Brain microvascular endothelial cell (primary cell): ENCODE measurements around the gene DDX10.

Experiments
- DNase-seq: peaks from one replicate; pipeline ENCODE4 v3.0.0-alpha.2; 2020
- H3K27ac ChIP-seq: fragments of 250-450 bp; sonication (Bioruptor Pico); 2 replicates; pipeline ENCODE4 v1.5.1; 2020; ENCODE audit warnings: mild to moderate bottlenecking, moderate library complexity
- H3K27me3 ChIP-seq: fragments of 250-450 bp; sonication (Bioruptor Pico); replicated peaks from 2 replicates; pipeline ENCODE4 v1.5.1; 2020; ENCODE audit warnings: mild to moderate bottlenecking
- H3K36me3 ChIP-seq: fragments of 250-450 bp; sonication (Bioruptor Pico); replicated peaks from 2 replicates; pipeline ENCODE4 v1.5.1; 2020; ENCODE audit warnings: mild to moderate bottlenecking
- H3K4me3 ChIP-seq: 2 replicates; pipeline ENCODE4 v1.5.1; 2011; ENCODE audit warnings: low read depth, mild to moderate bottlenecking, control low read depth, low read length, moderate library complexity
- CTCF ChIP-seq: IDR thresholded peaks from 2 replicates; pipeline ENCODE4 v1.5.1; 2011; ENCODE audit warnings: low read depth, mild to moderate bottlenecking, moderate library complexity, low read length, control low read depth, inconsistent platforms; ENCODE audit errors: missing control alignments
- in situ Hi-C: cut with HindIII; loops from 2 replicates; pipeline ENCODE4 v1.10.0; 2017; ENCODE audit warnings: low sequenced_read_pairs, low pct_ligation_motif_present

The DDX10 gene

GRCh38 chr11:108663154-108663877 is 1.6 kb upstream of the DDX10 start:
- in situ Hi-C loops = no loop called here
- H3K27me3 ChIP-seq = no peaks in the 10 kb centered on the region
- no peak overlapping the region for H3K4me3 ChIP-seq
- no peak for TF ChIP-seq CTCF
- no peaks in the 10 kb centered on the region for H3K36me3 ChIP-seq
- DNase-seq = no peak
- H3K27ac ChIP-seq = no peak overlapping the region

DNA sequence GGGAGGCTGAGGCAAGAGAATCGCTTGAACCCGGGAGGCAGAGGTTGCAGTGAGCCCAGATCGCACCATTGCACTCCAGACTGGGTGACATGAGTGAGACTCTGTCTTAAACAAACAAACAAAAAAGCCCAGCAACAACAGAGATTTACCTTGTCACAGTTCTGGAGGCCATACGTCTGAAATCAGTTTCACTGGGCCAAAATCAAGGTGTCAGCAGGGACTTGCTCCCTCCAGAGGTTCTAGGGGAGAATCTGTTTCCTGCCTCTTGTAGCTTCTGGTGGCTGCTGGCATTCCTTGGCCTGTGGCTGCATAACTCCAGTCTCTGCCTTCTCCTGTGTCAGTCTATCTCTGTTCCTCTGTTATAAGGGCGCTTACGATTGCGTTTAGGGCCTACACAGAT is 1.5 kb downstream of the DDX10 start:
- Histone ChIP-seq H3K4me3 (no peak overlapping the region), H3K36me3 (no peaks in the 10 kb centered on the region), H3K27me3 (no peaks in the 10 kb centered on the region), H3K27ac (no peak overlapping the region)
- in situ Hi-C loops = no loop called here
- peak; percentile 18 for TF ChIP-seq CTCF
- no peak for DNase-seq

- Histone ChIP-seq H3K4me3 (no peak overlapping the region), H3K27me3 (no peaks in the 10 kb centered on the region), H3K36me3 (no peaks in the 10 kb centered on the region), H3K27ac (no peak overlapping the region)
- no peak for TF ChIP-seq CTCF
- in situ Hi-C loops = no loop called here
- no peak for DNase-seq
Measured at GRCh38 chr11:108669286-108669685, 4.4 kb downstream of the DDX10 start.

DNA sequence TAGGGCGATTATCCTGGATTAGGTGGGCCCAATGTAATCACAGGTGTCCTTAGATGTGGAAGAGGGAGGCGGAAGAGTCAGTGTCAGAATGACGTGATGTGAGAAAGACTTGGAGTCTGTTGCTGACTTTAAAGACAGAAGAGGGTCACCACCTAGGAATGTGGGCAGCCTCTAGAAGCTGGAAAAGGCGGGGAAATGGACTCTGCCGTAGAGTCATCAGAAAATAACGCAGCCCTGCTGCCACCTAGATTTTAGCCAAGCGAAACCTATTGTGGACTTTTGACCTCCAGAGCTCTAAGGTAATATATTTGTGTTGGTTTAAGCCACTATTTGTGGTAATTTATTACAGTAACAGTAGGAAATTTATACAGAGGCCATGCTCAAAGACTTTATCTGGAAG is 4.8 kb downstream of the DDX10 start:
- in situ Hi-C loops = no loop called here

DNA sequence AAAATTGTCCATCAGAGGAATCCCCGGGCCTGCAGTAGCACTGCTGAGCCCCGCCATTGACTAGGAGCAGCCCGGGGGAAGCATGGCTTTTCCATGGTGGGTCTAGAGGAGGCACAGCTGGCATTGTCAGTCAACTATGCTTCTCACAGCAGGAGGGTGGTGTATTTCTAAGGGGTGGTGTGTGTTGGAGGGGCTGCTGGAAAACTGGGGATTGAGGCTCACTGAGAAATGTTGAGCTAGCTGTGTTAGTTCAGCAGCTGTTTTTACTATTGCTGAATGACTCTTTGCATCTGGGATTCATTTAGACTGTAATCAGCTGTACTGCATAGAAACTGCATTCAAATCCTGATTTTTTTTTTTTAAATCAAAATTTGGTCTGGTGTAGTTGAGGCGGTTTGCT is 5.6 kb downstream of the DDX10 start:
- in situ Hi-C loops = no loop called here
- Histone ChIP-seq H3K4me3 (no peak overlapping the region), H3K27ac (no peak overlapping the region), H3K27me3 (no peaks in the 10 kb centered on the region), H3K36me3 (peaks cover 2% of the 10 kb centered on the region)
- no peak for DNase-seq
- TF ChIP-seq CTCF = no peak

More for the DNA sequence above, 4.8 kb downstream of the DDX10 start:
- DNase-seq = peak; percentile 41
- no peak for TF ChIP-seq CTCF
- Histone ChIP-seq H3K36me3 (no peaks in the 10 kb centered on the region), H3K27ac (no peak overlapping the region), H3K4me3 (no peak overlapping the region), H3K27me3 (no peaks in the 10 kb centered on the region)

DNA sequence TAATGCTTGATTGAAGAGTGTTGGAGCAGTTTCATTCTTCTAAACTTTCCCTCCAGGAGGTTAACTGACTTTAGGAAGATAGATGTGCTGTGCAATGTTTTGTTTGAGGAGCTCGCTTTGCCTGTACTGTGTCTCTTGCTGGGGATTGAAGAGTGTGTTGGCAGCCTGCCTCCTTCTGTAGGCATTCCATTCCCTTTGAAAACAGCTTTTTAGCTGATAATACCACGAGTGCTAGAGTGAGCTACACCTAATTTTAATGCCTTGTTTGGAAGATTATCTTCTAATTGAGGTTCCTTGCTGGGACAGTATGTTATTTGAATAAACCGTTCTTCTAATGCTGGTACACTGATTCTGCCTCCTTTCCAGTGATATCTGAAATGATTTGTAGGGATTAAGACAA is 7.2 kb downstream of the DDX10 start:
- TF ChIP-seq CTCF = no peak
- in situ Hi-C loops = no loop called here
- Histone ChIP-seq H3K27me3 (no peaks in the 10 kb centered on the region), H3K27ac (peak overlapping the region; percentile 32), H3K4me3 (no peak overlapping the region), H3K36me3 (peaks cover 2% of the 10 kb centered on the region)
- DNase-seq = peak; percentile 61
